ENCODE measurements around the gene PDE4B.
"Not testable (repeated sequence)": the region's sequence is repeated elsewhere in the genome, so short reads cannot be mapped to it uniquely, and the experiment has no call there.

Gene PDE4B

GRCh38 chr1:66411449-66411848, 618.8 kb downstream of the PDE4B start:
- DNase-seq = not testable (repeated sequence)

GRCh38 chr1:66412704-66413103, 620.0 kb downstream of the PDE4B start:
- DNase-seq = no peak

- no peak for DNase-seq
These were observed 620.6 kb downstream of the PDE4B start for GRCh38 chr1:66413136-66413837.

- no peak for DNase-seq
These were observed 621.1 kb downstream of the PDE4B start for GRCh38 chr1:66413838-66414175.

GRCh38 chr1:66415281-66415680, 622.6 kb downstream of the PDE4B start:
- DNase-seq = no peak

GRCh38 chr1:66415866-66416265, 623.2 kb downstream of the PDE4B start:
- no peak for DNase-seq

GRCh38 chr1:66416295-66416694, 623.6 kb downstream of the PDE4B start:
- no peak for DNase-seq

- no peak for DNase-seq
These were observed 625.3 kb downstream of the PDE4B start for GRCh38 chr1:66418021-66418420.

GRCh38 chr1:66420171-66420570, 627.5 kb downstream of the PDE4B start:
- DNase-seq = not testable (repeated sequence)

- DNase-seq = not testable (repeated sequence)
These were observed 628.2 kb downstream of the PDE4B start for GRCh38 chr1:66420906-66421305.

GRCh38 chr1:66422804-66423203, 630.1 kb downstream of the PDE4B start:
- DNase-seq = no peak
